Measurements from ENCODE around the gene PSD. TPM values are rescaled to one million over a fixed set of nuclear protein-coding genes. Genes with fewer than 3 reads are reported as not detected.

PSD gene
- polyA plus RNA-seq, 1 donor from 2014 or later: 2.8 TPM

GRCh38 chr10:102408131-102408727 is 10.4 kb downstream of the PSD start:
- H3K27me3 Mint-ChIP-seq: peaks cover 48% of the 10 kb centered on the region
- peaks cover 3% of the 10 kb centered on the region for H3K36me3 Mint-ChIP-seq
- H3K9me3 Mint-ChIP-seq: no peaks in the 10 kb centered on the region
- peak overlapping the region; percentile 11 to 68 (median 39) for H3K4me3 Mint-ChIP-seq
- peaks cover 13 to 24% (median 20%) of the 10 kb centered on the region in 3 donors for H3K4me1 Mint-ChIP-seq
- peak overlapping the region in 2 of 3 donors; percentile 87 to 94 for H3K27ac Mint-ChIP-seq

- Mint-ChIP-seq H3K9me3 (no peaks in the 10 kb centered on the region), H3K36me3 (peaks cover 3% of the 10 kb centered on the region), H3K27ac (peak overlapping the region in 2 of 3 donors; percentile 1 to 94), H3K27me3 (peaks cover 44% of the 10 kb centered on the region), H3K4me3 (peak overlapping the region in 2 of 4 donors; percentile 19 to 72), H3K4me1 (peaks cover 13 to 21% (median 20%) of the 10 kb centered on the region in 3 donors)
These were observed 11.0 kb downstream of the PSD start for GRCh38 chr10:102407425-102408130.

- Mint-ChIP-seq H3K27ac (peak overlapping the region; percentile 59 to 94 (median 67)), H3K9me3 (no peaks in the 10 kb centered on the region), H3K27me3 (peaks cover 38% of the 10 kb centered on the region), H3K4me1 (peaks cover 13 to 21% (median 20%) of the 10 kb centered on the region in 3 donors), H3K36me3 (peaks cover 3% of the 10 kb centered on the region), H3K4me3 (peak overlapping the region in 1 of 4 donors; percentile 41)
These were observed 11.8 kb downstream of the PSD start for GRCh38 chr10:102406815-102407214.

GRCh38 chr10:102405632-102406031 is 13.0 kb downstream of the PSD start:
- H3K4me1 Mint-ChIP-seq: peaks cover 13 to 18% (median 15%) of the 10 kb centered on the region in 3 donors
- H3K4me3 Mint-ChIP-seq: peak overlapping the region in 2 of 4 donors; percentile 25 to 41
- peaks cover 28% of the 10 kb centered on the region for H3K27me3 Mint-ChIP-seq
- peak overlapping the region; percentile 71 to 94 (median 89) for H3K27ac Mint-ChIP-seq
- H3K9me3 Mint-ChIP-seq: no peaks in the 10 kb centered on the region
- H3K36me3 Mint-ChIP-seq: no peaks in the 10 kb centered on the region

- peak overlapping the region in 2 of 4 donors; percentile 17 to 41 for H3K4me3 Mint-ChIP-seq
- H3K27ac Mint-ChIP-seq: peak overlapping the region in 2 of 3 donors; percentile 23 to 94
These were observed 13.4 kb downstream of the PSD start for GRCh38 chr10:102405108-102405571.

GRCh38 chr10:102404361-102405107 is 14.1 kb downstream of the PSD start:
- Mint-ChIP-seq H3K4me3 (peak overlapping the region in 1 of 4 donors; percentile 41), H3K27me3 (peaks cover 21% of the 10 kb centered on the region), H3K36me3 (peaks cover 2% of the 10 kb centered on the region), H3K27ac (peak overlapping the region; percentile 72 to 94 (median 83)), H3K9me3 (no peaks in the 10 kb centered on the region), H3K4me1 (peaks cover 6 to 18% (median 11%) of the 10 kb centered on the region in 3 donors)

More at GRCh38 chr10:102405108-102405571, 13.4 kb downstream of the PSD start:
- Mint-ChIP-seq H3K9me3 (no peaks in the 10 kb centered on the region), H3K36me3 (peaks cover 2% of the 10 kb centered on the region), H3K4me1 (peaks cover 12 to 20% (median 15%) of the 10 kb centered on the region in 3 donors), H3K27me3 (peaks cover 27% of the 10 kb centered on the region)

- peaks cover 6 to 24% (median 12%) of the 10 kb centered on the region in 3 donors for H3K4me1 Mint-ChIP-seq
- peaks cover 2% of the 10 kb centered on the region for H3K36me3 Mint-ChIP-seq
- H3K27ac Mint-ChIP-seq: peak overlapping the region in 2 of 3 donors; percentile 83 to 94
- H3K27me3 Mint-ChIP-seq: peaks cover 14% of the 10 kb centered on the region
- peak overlapping the region in 1 of 4 donors; percentile 80 for H3K4me3 Mint-ChIP-seq
- H3K9me3 Mint-ChIP-seq: no peaks in the 10 kb centered on the region
These were observed 15.5 kb downstream of the PSD start for GRCh38 chr10:102403115-102403514.

GRCh38 chr10:102402512-102402896 is 16.1 kb downstream of the PSD start:
- H3K4me1 Mint-ChIP-seq: peaks cover 6 to 20% (median 17%) of the 10 kb centered on the region in 3 donors
- H3K36me3 Mint-ChIP-seq: peaks cover 2% of the 10 kb centered on the region
- H3K9me3 Mint-ChIP-seq: no peaks in the 10 kb centered on the region
- peaks cover 8% of the 10 kb centered on the region for H3K27me3 Mint-ChIP-seq
- H3K27ac Mint-ChIP-seq: peak overlapping the region in 1 of 3 donors; percentile 53
- H3K4me3 Mint-ChIP-seq: no peak overlapping the region

GRCh38 chr10:102401735-102402511 is 16.7 kb downstream of the PSD start:
- H3K27me3 Mint-ChIP-seq: peaks cover 3% of the 10 kb centered on the region
- H3K4me1 Mint-ChIP-seq: peaks cover 6 to 20% (median 19%) of the 10 kb centered on the region in 3 donors
- H3K9me3 Mint-ChIP-seq: no peaks in the 10 kb centered on the region
- peaks cover 2% of the 10 kb centered on the region for H3K36me3 Mint-ChIP-seq
- H3K27ac Mint-ChIP-seq: peak overlapping the region in 2 of 3 donors; percentile 53 to 82
- H3K4me3 Mint-ChIP-seq: peak overlapping the region in 1 of 4 donors; percentile 12

GRCh38 chr10:102401342-102401654 is 17.3 kb downstream of the PSD start:
- Mint-ChIP-seq H3K4me3 (peak overlapping the region in 2 of 4 donors; percentile 26 to 39), H3K36me3 (peaks cover 3% of the 10 kb centered on the region), H3K4me1 (peaks cover 6 to 25% (median 23%) of the 10 kb centered on the region in 3 donors), H3K9me3 (no peaks in the 10 kb centered on the region), H3K27me3 (no peaks in the 10 kb centered on the region), H3K27ac (peak overlapping the region in 2 of 3 donors; percentile 36 to 82)

GRCh38 chr10:102400598-102401341 is 17.8 kb downstream of the PSD start:
- Mint-ChIP-seq H3K27me3 (no peaks in the 10 kb centered on the region), H3K4me3 (peak overlapping the region in 2 of 4 donors; percentile 26 to 39), H3K27ac (peak overlapping the region; percentile 59 to 100 (median 82)), H3K9me3 (no peaks in the 10 kb centered on the region), H3K4me1 (peaks cover 6 to 27% (median 25%) of the 10 kb centered on the region in 3 donors), H3K36me3 (peaks cover 5% of the 10 kb centered on the region)

- Mint-ChIP-seq H3K4me1 (peaks cover 10 to 27% (median 25%) of the 10 kb centered on the region in 3 donors), H3K4me3 (peak overlapping the region in 3 of 4 donors; percentile 62 to 86 (median 72)), H3K27me3 (no peaks in the 10 kb centered on the region), H3K36me3 (peaks cover 5% of the 10 kb centered on the region), H3K27ac (peak overlapping the region; percentile 90 to 100 (median 93)), H3K9me3 (no peaks in the 10 kb centered on the region)
These were observed 18.5 kb downstream of the PSD start for GRCh38 chr10:102400076-102400475.

GRCh38 chr10:102399217-102400021 is 19.2 kb downstream of the PSD start:
- peak overlapping the region; percentile 90 to 100 (median 93) for H3K27ac Mint-ChIP-seq
- H3K36me3 Mint-ChIP-seq: peaks cover 5% of the 10 kb centered on the region
- H3K9me3 Mint-ChIP-seq: no peaks in the 10 kb centered on the region
- peaks cover 10 to 25% (median 25%) of the 10 kb centered on the region in 3 donors for H3K4me1 Mint-ChIP-seq
- H3K27me3 Mint-ChIP-seq: no peaks in the 10 kb centered on the region
- H3K4me3 Mint-ChIP-seq: peak overlapping the region; percentile 72 to 98 (median 86)
